ENCODE measurements around the gene RANGRF.

DNA sequence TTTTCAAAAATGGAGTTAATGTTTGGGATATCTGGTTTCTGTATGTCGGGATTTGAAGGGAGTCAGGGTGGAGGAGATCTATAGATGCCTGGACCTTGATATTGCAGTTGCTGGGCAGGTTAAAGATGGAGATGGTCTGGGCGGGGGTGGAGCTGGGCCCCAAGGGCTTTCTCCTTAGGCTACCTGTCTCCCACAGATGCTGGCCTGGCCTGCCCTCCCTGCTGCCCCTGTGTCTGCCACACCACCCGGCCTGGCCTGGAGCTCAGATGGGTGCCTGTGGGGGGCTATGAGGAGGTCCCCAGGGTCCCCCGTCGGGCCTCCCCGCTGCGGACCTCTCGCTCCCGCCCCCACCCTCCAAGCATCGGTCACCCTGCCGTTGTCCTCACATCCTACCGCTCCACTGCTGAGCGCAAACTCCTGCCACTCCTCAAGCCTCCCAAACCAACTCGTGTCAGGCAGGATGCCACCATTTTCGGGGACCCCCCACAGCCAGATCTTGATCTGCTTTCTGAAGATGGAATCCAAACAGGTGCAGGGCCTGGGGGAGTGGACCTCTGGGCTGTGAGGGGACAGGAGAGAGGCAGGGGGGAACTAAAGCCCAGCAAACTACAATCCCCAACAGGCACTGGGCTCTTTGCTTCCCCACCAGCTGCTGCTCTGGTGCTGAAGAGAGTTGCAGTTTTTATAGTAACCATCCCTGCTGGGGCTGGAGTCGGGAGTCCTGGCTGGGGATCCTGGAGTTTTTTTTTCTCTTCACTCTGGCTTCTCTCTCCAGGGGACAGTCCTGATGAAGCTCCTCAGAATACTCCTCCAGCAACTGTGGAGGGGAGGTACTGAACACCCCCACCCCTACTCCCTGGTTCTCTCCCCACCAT is 24.5 kb downstream of the RANGRF start:
- TF ChIP-seq, protein P1, sequence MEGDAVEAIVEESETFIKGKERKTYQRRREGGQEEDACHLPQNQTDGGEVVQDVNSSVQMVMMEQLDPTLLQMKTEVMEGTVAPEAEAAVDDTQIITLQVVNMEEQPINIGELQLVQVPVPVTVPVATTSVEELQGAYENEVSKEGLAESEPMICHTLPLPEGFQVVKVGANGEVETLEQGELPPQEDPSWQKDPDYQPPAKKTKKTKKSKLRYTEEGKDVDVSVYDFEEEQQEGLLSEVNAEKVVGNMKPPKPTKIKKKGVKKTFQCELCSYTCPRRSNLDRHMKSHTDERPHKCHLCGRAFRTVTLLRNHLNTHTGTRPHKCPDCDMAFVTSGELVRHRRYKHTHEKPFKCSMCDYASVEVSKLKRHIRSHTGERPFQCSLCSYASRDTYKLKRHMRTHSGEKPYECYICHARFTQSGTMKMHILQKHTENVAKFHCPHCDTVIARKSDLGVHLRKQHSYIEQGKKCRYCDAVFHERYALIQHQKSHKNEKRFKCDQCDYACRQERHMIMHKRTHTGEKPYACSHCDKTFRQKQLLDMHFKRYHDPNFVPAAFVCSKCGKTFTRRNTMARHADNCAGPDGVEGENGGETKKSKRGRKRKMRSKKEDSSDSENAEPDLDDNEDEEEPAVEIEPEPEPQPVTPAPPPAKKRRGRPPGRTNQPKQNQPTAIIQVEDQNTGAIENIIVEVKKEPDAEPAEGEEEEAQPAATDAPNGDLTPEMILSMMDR (IDR thresholded peaks at IDR 0.05): no peak
- TF ChIP-seq EP300 (IDR thresholded peaks at IDR 0.05): no peak

Data from ovary (tissue), 3 donors.